Kidney (tissue), 14 donors: ENCODE results near the gene OR51M1. TPM values are rescaled to one million over a fixed set of nuclear protein-coding genes. Genes with fewer than 3 reads are reported as not detected.
"Not testable (repeated sequence)": the region's sequence is repeated elsewhere in the genome, so short reads cannot be mapped to it uniquely, and the experiment has no call there.

Experiments used
- DNase-seq, 5 donors: peaks; one replicate each; pipeline ENCODE4 v3.0.0-alpha.2; 2013 to 2020
- FAIRE-seq: peaks from 2 replicates; lab custom pipeline; 2012; peaks lifted over from hg19 to GRCh38; lab: Jason Lieb, UNC
- H3K27ac ChIP-seq, 2 donors: one replicate each; pipeline ENCODE4 v1.7.0; 2013; ENCODE audit warnings: low read depth in 2 of 2, low read length in 2 of 2, inconsistent platforms in 1 of 2
- H3K27me3 ChIP-seq: one replicate; pipeline ENCODE4 v1.7.1; 2013; ENCODE audit warnings: low read length, inconsistent platforms; ENCODE audit not compliant: control insufficient read depth, insufficient read depth
- H3K36me3 ChIP-seq, 3 donors: one replicate each; pipeline versions ENCODE4 v1.7.0 to v1.7.1; 2013; ENCODE audit warnings: low read length in 3 of 3, control low read depth in 1 of 3, inconsistent platforms in 1 of 3; ENCODE audit not compliant: insufficient read depth in 3 of 3, control insufficient read depth in 2 of 3
- H3K4me1 ChIP-seq, 3 donors: one replicate each; pipeline versions ENCODE4 v1.7.0 to v1.7.1; 2013; ENCODE audit warnings: low read length in 3 of 3, inconsistent platforms in 1 of 3, low read depth in 1 of 3; ENCODE audit not compliant: control insufficient read depth in 2 of 3, insufficient read depth in 2 of 3
- H3K4me3 ChIP-seq, 3 donors: one replicate each; pipeline versions ENCODE4 v1.7.0 to v1.8.1; 2013; ENCODE audit warnings: low read length in 3 of 3, control low read depth in 1 of 3, inconsistent platforms in 1 of 3
- H3K9ac ChIP-seq, 3 donors: one replicate each; pipeline versions ENCODE4 v1.7.0 to v1.7.1; 2013; ENCODE audit warnings: low read length in 3 of 3, control low read depth in 1 of 3, inconsistent platforms in 1 of 3
- H3K9me3 ChIP-seq, 3 donors: one replicate each; pipeline versions ENCODE4 v1.7.0 to v1.7.1; 2013; ENCODE audit warnings: low read length in 3 of 3, control low read depth in 1 of 3, inconsistent platforms in 1 of 3; ENCODE audit not compliant: control insufficient read depth in 2 of 3, insufficient read depth in 1 of 3
- intact Hi-C: fragments of 100-400 bp; cut with DNase I; formaldehyde crosslinking; loops from one replicate; pipeline ENCODE4 v1.11.1; 2022
- polyA plus RNA-seq: library from polyadenylated mRNA; stranded (reverse); fragments of 350-450 nt; fragmentation: Illumina TruSeq; extraction: RNeasy Lipid Tissue Mini Kit (QIAGEN cat#74804); gene quantifications from one replicate; pipeline ENCODE4 v1.2.3, GENCODE V29; 2014; ENCODE audit warnings: low read depth, low replicate concordance; ENCODE audit not compliant: insufficient read depth
- total RNA-seq: library from RNA; stranded (reverse); fragmentation: NEBNext Ultra II Directional; extraction: Animal tissue kit (Norgen Biotek cat#: 25700); gene quantifications from one replicate; pipeline ENCODE4 v1.2.1, GENCODE V29; 2021
- TF ChIP-seq, protein P1 (sequence below): IDR thresholded peaks from 3 replicates; pipeline ENCODE4 v1.5.1; 2012; ENCODE audit warnings: mild to moderate bottlenecking, moderate library complexity, borderline replicate concordance; ENCODE audit not compliant: insufficient read depth; ENCODE audit errors: extremely low read depth
- donor health status: control.
- donor health status: control.
- donor health status: control.
- donor health status: control.
- donor health status: control.
- donor health status: DM: yes; HTN: yes; CAD: no.
- donor health status: Normal renal cell carcinoma (clear cell type).

Gene OR51M1
- total and polyA plus RNA-seq, 2 donors from 2014 or later: not detected

GRCh38 chr11:5362017-5362625 is 21.5 kb upstream of the OR51M1 start:
- FAIRE-seq: no peak
- Histone ChIP-seq H3K27ac (no peak overlapping the region), H3K9ac (no peak overlapping the region), H3K4me3 (no peak overlapping the region), H3K36me3 (no peaks in the 10 kb centered on the region), H3K9me3 (no peaks in the 10 kb centered on the region), H3K4me1 (no peaks in the 10 kb centered on the region), H3K27me3 (no peaks in the 10 kb centered on the region)
- TF ChIP-seq, protein P1, sequence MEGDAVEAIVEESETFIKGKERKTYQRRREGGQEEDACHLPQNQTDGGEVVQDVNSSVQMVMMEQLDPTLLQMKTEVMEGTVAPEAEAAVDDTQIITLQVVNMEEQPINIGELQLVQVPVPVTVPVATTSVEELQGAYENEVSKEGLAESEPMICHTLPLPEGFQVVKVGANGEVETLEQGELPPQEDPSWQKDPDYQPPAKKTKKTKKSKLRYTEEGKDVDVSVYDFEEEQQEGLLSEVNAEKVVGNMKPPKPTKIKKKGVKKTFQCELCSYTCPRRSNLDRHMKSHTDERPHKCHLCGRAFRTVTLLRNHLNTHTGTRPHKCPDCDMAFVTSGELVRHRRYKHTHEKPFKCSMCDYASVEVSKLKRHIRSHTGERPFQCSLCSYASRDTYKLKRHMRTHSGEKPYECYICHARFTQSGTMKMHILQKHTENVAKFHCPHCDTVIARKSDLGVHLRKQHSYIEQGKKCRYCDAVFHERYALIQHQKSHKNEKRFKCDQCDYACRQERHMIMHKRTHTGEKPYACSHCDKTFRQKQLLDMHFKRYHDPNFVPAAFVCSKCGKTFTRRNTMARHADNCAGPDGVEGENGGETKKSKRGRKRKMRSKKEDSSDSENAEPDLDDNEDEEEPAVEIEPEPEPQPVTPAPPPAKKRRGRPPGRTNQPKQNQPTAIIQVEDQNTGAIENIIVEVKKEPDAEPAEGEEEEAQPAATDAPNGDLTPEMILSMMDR: no peak
- no peak for DNase-seq
- intact Hi-C loops: no loop called here

GRCh38 chr11:5363679-5364078 is 19.9 kb upstream of the OR51M1 start:
- DNase-seq (no peak), FAIRE-seq (no peak)
- H3K27me3 ChIP-seq: no peaks in the 10 kb centered on the region
- no peak overlapping the region for H3K4me3 ChIP-seq
- no peaks in the 10 kb centered on the region for H3K4me1 ChIP-seq
- TF ChIP-seq, protein P1: no peak
- no peaks in the 10 kb centered on the region for H3K36me3 ChIP-seq
- no peak overlapping the region for H3K27ac ChIP-seq
- intact Hi-C loops: no loop called here
- H3K9me3 ChIP-seq: no peaks in the 10 kb centered on the region
- H3K9ac ChIP-seq: no peak overlapping the region

DNA sequence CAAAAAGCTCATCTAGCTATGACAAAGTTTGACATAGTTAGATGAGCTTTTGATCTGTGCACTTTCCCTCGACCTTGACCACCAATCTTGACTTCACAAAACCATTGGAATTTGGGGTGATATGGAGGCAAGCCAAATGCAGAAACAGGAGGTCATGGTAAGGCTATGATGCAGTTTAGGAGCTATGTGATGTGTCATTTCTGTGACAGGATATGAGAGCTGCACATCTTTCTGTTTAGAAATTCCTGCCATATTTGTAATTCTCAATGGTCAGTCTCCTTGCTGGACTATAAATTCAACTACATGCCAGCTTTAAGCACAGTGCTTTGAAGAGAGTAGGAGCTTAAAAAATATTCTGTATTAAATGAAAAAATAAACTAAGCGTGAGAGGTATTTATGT is 19.4 kb upstream of the OR51M1 start:
- TF ChIP-seq, protein P1: no peak
- Histone ChIP-seq H3K4me1 (no peaks in the 10 kb centered on the region), H3K27ac (no peak overlapping the region), H3K9me3 (no peaks in the 10 kb centered on the region), H3K27me3 (no peaks in the 10 kb centered on the region), H3K9ac (no peak overlapping the region), H3K36me3 (no peaks in the 10 kb centered on the region), H3K4me3 (no peak overlapping the region)
- FAIRE-seq: no peak
- intact Hi-C loops: no loop called here
- no peak for DNase-seq

DNA sequence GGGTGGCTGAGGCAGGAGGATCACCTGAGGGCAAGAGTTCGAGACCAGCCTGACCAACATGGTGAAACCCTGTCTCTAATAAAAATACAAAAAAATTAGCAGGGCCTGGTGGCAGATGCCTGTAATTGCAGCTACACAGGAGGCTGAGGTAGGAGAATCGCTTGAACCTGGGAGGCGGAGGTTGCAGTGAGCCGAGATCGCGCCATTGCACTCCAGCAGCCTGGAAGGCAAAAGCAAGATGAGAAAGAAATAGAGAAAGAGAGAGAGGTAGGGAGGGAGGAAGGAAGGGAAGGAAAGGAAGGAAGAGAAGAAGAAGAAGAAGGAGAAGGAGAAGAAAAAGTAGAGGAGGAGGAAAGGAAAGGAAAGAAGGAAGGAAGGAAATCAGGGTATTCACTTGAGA is 17.2 kb upstream of the OR51M1 start:
- H3K9me3 ChIP-seq, FAIRE-seq, H3K36me3 ChIP-seq, intact Hi-C loops, H3K4me1 ChIP-seq, DNase-seq, H3K27ac ChIP-seq, H3K4me3 ChIP-seq, H3K9ac ChIP-seq, H3K27me3 ChIP-seq: not testable (repeated sequence)
